Hepatocyte (in vitro differentiated cells): ENCODE measurements around the gene KLF13. TPM values are rescaled to one million over a fixed set of nuclear protein-coding genes. Genes with fewer than 3 reads are reported as not detected.

Source experiments
- DNase-seq: peaks from one replicate; pipeline ENCODE4 v3.0.0-alpha.2; 2016; ENCODE audit warnings: low spot score
- H2AFZ ChIP-seq: fragments of 200-600 bp; sonication (generic); 2 replicates; pipeline ENCODE4 v1.6.0; 2016; ENCODE audit warnings: antibody characterized with exemption, mild to moderate bottlenecking
- H3K27ac ChIP-seq: fragments of 200-600 bp; sonication (generic); 2 replicates; pipeline ENCODE4 v1.5.1; 2016; ENCODE audit warnings: mild to moderate bottlenecking
- H3K27me3 ChIP-seq: fragments of 200-600 bp; sonication (generic); 2 replicates; pipeline ENCODE4 v1.6.1; 2016
- H3K36me3 ChIP-seq: fragments of 200-600 bp; sonication (generic); replicated peaks from 2 replicates; pipeline ENCODE4 v1.5.1; 2016; ENCODE audit warnings: low read depth; ENCODE audit not compliant: insufficient read depth
- H3K4me1 ChIP-seq: fragments of 200-600 bp; sonication (generic); 2 replicates; pipeline ENCODE4 v1.5.1; 2016; ENCODE audit warnings: mild to moderate bottlenecking, moderate library complexity; ENCODE audit not compliant: insufficient read depth
- H3K4me2 ChIP-seq: fragments of 200-600 bp; sonication (generic); 2 replicates; pipeline ENCODE4 v1.6.0; 2016
- H3K4me3 ChIP-seq: fragments of 200-600 bp; sonication (generic); 2 replicates; pipeline ENCODE4 v1.5.1; 2016; ENCODE audit warnings: mild to moderate bottlenecking
- H3K79me2 ChIP-seq: fragments of 200-600 bp; sonication (generic); 2 replicates; pipeline ENCODE4 v1.6.0; 2017; ENCODE audit warnings: mild to moderate bottlenecking
- H3K9me2 ChIP-seq: fragments of 200-600 bp; sonication (generic); replicated peaks from 2 replicates; pipeline ENCODE4 v1.6.0; 2017; ENCODE audit warnings: mild to moderate bottlenecking; ENCODE audit not compliant: insufficient read depth
- H3K9me3 ChIP-seq: fragments of 200-600 bp; sonication (generic); 2 replicates; pipeline ENCODE4 v1.5.1; 2016; ENCODE audit warnings: low read depth, mild to moderate bottlenecking
- H4K20me1 ChIP-seq: fragments of 200-600 bp; sonication (generic); 2 replicates; pipeline ENCODE4 v1.6.0; 2016; ENCODE audit warnings: mild to moderate bottlenecking; ENCODE audit not compliant: insufficient read depth, poor library complexity, severe bottlenecking
- EZH2 ChIP-seq: fragments of 200-600 bp; sonication (generic); IDR thresholded peaks from 2 replicates; pipeline ENCODE4 v1.6.1; 2016; ENCODE audit warnings: antibody characterized with exemption, mild to moderate bottlenecking, borderline replicate concordance
- EZH2phosphoT487 ChIP-seq: fragments of 200-600 bp; sonication (generic); IDR thresholded peaks from one replicate; pipeline ENCODE4 v1.6.1; 2018; ENCODE audit warnings: antibody characterized with exemption, mild to moderate bottlenecking, low read depth, moderate library complexity; ENCODE audit not compliant: unreplicated experiment, severe bottlenecking
- WGBS: methylation state at CpG from one replicate; pipeline ENCODE4 v1.1.6; 2016; ENCODE audit warnings: low lambda C conversion rate; ENCODE audit errors: missing lambda C conversion rate; 5-methylcytosine and 5-hydroxymethylcytosine counted together
- polyA plus RNA-seq: library from polyadenylated mRNA; unstranded; fragments of >200 nt; fragmentation: Nextera tagmentation; extraction: Ambion mirVana; gene quantifications from 2 replicates; pipeline ENCODE4 v1.2.1, GENCODE V29; 2016
- total RNA-seq: library from RNA; depleted of rRNA; stranded (reverse); fragments of >200 nt; gene quantifications from 2 replicates; pipeline ENCODE4 v1.2.3, GENCODE V29; 2014
- TF ChIP-seq, protein P1 (sequence below): fragments of 200-600 bp; sonication (generic); IDR thresholded peaks from 2 replicates; pipeline ENCODE4 v1.5.1; 2016; ENCODE audit warnings: antibody characterized with exemption, mild to moderate bottlenecking; ENCODE audit not compliant: poor library complexity

Gene KLF13
- total and polyA plus RNA-seq, 2 experiments from 2014 or later = 32.7 to 51.2 TPM

DNA sequence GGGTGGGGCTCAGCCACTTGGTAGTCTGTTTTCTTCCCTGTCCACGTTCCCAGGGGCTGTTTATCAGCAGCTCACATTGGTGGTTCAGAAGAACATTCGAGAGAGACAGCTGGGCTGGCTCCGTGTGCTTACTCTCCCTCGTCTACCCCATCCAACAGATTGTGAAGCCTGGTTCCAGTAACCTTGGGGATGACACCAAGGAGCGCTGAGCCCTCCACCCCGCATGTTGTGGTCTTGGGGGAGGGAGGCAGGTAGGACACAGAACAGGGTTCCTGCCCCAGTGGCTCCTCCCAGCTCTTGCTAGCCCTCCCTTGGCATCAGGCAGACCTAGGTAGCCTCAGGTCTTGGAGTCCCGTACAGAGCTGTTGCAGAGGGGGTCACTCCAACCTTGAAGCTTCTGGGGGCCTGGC lies 33.1 kb downstream of the KLF13 start:
- Histone ChIP-seq H3K4me3 (no peak overlapping the region), H2AFZ (no peak overlapping the region), H3K9me2 (no peaks in the 10 kb centered on the region), H3K36me3 (no peaks in the 10 kb centered on the region), H3K9me3 (no peaks in the 10 kb centered on the region), H3K27ac (peak overlapping the region; percentile 31), H3K4me2 (no peak overlapping the region), H3K79me2 (peaks cover 100% of the 10 kb centered on the region), H3K27me3 (no peaks in the 10 kb centered on the region), H3K4me1 (peaks cover 47% of the 10 kb centered on the region), H4K20me1 (peaks cover 75% of the 10 kb centered on the region)
- DNase-seq = no peak
- 64% methylated on average over 7 of the region's 7 CpGs for WGBS
- TF ChIP-seq EZH2phosphoT487 (no peak), EZH2 (no peak)
- TF ChIP-seq, protein P1, sequence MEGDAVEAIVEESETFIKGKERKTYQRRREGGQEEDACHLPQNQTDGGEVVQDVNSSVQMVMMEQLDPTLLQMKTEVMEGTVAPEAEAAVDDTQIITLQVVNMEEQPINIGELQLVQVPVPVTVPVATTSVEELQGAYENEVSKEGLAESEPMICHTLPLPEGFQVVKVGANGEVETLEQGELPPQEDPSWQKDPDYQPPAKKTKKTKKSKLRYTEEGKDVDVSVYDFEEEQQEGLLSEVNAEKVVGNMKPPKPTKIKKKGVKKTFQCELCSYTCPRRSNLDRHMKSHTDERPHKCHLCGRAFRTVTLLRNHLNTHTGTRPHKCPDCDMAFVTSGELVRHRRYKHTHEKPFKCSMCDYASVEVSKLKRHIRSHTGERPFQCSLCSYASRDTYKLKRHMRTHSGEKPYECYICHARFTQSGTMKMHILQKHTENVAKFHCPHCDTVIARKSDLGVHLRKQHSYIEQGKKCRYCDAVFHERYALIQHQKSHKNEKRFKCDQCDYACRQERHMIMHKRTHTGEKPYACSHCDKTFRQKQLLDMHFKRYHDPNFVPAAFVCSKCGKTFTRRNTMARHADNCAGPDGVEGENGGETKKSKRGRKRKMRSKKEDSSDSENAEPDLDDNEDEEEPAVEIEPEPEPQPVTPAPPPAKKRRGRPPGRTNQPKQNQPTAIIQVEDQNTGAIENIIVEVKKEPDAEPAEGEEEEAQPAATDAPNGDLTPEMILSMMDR = no peak

DNA sequence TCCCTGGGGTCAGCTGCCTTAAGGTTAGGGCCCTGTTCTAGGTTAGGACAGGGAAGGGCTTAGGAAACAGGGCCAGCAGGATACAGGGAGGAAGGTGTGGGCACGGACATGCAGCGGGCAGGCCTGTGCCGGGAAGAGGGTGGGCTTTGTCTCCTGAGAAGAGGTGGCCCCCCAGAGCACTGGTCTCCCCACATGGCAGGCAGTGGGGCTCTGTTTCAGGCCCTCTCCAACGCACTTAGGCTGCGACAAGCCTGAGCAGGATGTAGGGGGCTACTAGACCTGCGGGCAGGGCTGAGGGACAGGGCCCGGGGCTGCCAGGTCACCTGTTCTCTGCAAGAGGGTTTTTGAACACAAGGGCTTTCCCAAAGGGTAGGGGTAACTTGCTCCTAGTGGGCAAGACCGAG lies 33.5 kb downstream of the KLF13 start:
- H3K4me1 ChIP-seq = peaks cover 51% of the 10 kb centered on the region
- DNase-seq = no peak
- peaks cover 100% of the 10 kb centered on the region for H3K79me2 ChIP-seq
- no peak overlapping the region for H3K4me3 ChIP-seq
- WGBS = 97% methylated on average over 8 of the region's 8 CpGs
- no peaks in the 10 kb centered on the region for H3K9me2 ChIP-seq
- H4K20me1 ChIP-seq = peaks cover 70% of the 10 kb centered on the region
- H2AFZ ChIP-seq = no peak overlapping the region
- no peaks in the 10 kb centered on the region for H3K9me3 ChIP-seq
- H3K36me3 ChIP-seq = no peaks in the 10 kb centered on the region
- H3K27ac ChIP-seq = peak overlapping the region; percentile 31
- no peaks in the 10 kb centered on the region for H3K27me3 ChIP-seq
- TF ChIP-seq, protein P1 = no peak
- no peak for TF ChIP-seq EZH2
- H3K4me2 ChIP-seq = no peak overlapping the region

DNA sequence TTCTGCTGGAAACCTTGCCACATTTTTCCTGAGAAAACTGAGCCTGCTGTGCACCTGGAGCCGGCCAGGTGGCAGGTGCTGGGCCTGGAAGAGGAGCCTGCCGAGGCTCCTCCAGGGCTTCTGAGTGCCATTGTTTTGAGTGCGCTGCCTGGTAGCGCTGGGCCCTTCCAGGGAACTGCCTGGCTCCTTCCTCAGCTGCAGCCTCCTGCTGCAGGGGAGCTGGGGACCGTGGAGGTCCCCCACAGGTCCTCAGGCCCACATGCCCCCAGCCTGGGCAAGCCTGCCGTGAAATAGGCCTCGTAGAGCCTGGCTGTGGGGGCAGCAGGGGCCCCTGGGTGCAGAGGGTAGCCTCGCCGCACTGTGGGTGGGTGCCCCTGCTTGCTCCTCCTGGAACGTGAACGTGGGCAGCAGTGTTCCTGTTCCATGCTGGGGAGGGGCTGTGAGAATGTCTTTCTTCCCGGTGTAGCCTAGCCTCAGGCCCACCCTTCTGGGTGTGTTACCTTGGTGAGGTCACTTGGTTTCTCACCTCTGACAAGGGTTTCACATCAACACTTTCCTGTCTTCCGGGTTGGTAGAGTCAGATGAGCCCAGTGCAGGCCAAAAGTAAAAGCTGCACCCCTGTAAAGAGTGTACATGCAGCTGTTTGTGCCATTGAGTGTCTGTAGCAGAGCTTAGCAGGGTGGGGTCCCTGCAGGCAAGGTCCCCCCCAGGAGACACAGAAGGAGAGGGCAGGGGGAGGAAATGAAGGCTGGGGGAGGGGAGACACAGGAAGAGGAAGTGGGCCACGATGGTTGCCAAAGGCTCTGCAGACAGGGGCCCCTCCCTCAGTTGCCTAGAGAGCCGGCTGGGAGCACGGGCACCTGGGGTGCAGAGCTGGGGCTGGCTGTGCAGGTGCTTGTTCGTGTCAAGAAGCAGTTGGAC lies 34.5 kb downstream of the KLF13 start:
- H4K20me1 ChIP-seq = peaks cover 64% of the 10 kb centered on the region

More for the DNA sequence above, 34.5 kb downstream of the KLF13 start:
- H3K9me3 ChIP-seq = no peaks in the 10 kb centered on the region
- 77% methylated on average over 16 of the region's 17 CpGs for WGBS
- peak overlapping the region; percentile 62 for H3K27ac ChIP-seq
- no peak overlapping the region for H3K4me2 ChIP-seq
- no peaks in the 10 kb centered on the region for H3K36me3 ChIP-seq
- no peaks in the 10 kb centered on the region for H3K9me2 ChIP-seq
- no peak for DNase-seq
- H2AFZ ChIP-seq = no peak overlapping the region
- H3K4me1 ChIP-seq = peaks cover 59% of the 10 kb centered on the region
- no peak overlapping the region for H3K4me3 ChIP-seq
- TF ChIP-seq EZH2phosphoT487 = no peak
- no peak for TF ChIP-seq EZH2
- TF ChIP-seq, protein P1 = no peak
- no peaks in the 10 kb centered on the region for H3K27me3 ChIP-seq
- H3K79me2 ChIP-seq = peaks cover 95% of the 10 kb centered on the region
